WTC11 (cell line): Measurements from ENCODE around the gene GREB1.

Experiments
- E2F1 ChIP-seq: sonication (generic); formaldehyde crosslinking; IDR thresholded peaks from 2 replicates; pipeline ENCODE4 v1.8.0; 2022; ENCODE audit warnings: mild to moderate bottlenecking, missing genetic modification reagents
- E2F4 ChIP-seq: sonication (generic); formaldehyde crosslinking; IDR thresholded peaks from 2 replicates; pipeline ENCODE4 v1.8.1; 2022; ENCODE audit warnings: low read depth, mild to moderate bottlenecking, moderate library complexity, missing genetic modification reagents, borderline replicate concordance
- JUN ChIP-seq: sonication (generic); formaldehyde crosslinking; IDR thresholded peaks from 2 replicates; pipeline ENCODE4 v1.8.0; 2023; ENCODE audit warnings: mild to moderate bottlenecking, missing genetic modification reagents
- NFYB ChIP-seq: sonication (generic); formaldehyde crosslinking; conservative IDR thresholded peaks from 2 replicates; pipeline ENCODE4 v1.8.0; 2022; ENCODE audit warnings: low read depth, missing genetic modification reagents
- TEAD4 ChIP-seq: sonication (generic); formaldehyde crosslinking; IDR thresholded peaks from 2 replicates; pipeline ENCODE4 v1.8.0; 2022; ENCODE audit warnings: mild to moderate bottlenecking, missing genetic modification reagents
- ZNF416 ChIP-seq: fragments of 250-450 bp; sonication (Bioruptor Pico); IDR thresholded peaks from 2 replicates; pipeline ENCODE4 v1.9.0; 2021; ENCODE audit warnings: mild to moderate bottlenecking, inconsistent platforms
- ZNF512 ChIP-seq: sonication (generic); formaldehyde crosslinking; IDR thresholded peaks from 2 replicates; pipeline ENCODE4 v1.8.1; 2022; ENCODE audit warnings: missing genetic modification reagents, borderline replicate concordance
- TF ChIP-seq, protein P1 (sequence below): fragments of 200-600 bp; IDR thresholded peaks from 2 replicates; pipeline ENCODE4 v1.8.0; 2022; ENCODE audit warnings: antibody characterized with exemption
- TF ChIP-seq, protein P2 (sequence below): sonication (generic); formaldehyde crosslinking; IDR thresholded peaks from 2 replicates; pipeline ENCODE4 v1.8.0; 2022; ENCODE audit warnings: mild to moderate bottlenecking, missing genetic modification reagents

GRCh38 chr2:11581797-11582611, 48.2 kb downstream of the GREB1 start:
- TF ChIP-seq, protein P1, sequence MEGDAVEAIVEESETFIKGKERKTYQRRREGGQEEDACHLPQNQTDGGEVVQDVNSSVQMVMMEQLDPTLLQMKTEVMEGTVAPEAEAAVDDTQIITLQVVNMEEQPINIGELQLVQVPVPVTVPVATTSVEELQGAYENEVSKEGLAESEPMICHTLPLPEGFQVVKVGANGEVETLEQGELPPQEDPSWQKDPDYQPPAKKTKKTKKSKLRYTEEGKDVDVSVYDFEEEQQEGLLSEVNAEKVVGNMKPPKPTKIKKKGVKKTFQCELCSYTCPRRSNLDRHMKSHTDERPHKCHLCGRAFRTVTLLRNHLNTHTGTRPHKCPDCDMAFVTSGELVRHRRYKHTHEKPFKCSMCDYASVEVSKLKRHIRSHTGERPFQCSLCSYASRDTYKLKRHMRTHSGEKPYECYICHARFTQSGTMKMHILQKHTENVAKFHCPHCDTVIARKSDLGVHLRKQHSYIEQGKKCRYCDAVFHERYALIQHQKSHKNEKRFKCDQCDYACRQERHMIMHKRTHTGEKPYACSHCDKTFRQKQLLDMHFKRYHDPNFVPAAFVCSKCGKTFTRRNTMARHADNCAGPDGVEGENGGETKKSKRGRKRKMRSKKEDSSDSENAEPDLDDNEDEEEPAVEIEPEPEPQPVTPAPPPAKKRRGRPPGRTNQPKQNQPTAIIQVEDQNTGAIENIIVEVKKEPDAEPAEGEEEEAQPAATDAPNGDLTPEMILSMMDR: no peak
- TF ChIP-seq E2F1 (no peak), NFYB (no peak), E2F4 (CRISPR knock-in tag) (no peak), ZNF512 (CRISPR knock-in tag) (no peak), TEAD4 (CRISPR knock-in tag) (no peak), ZNF416 (CRISPR knock-in tag) (no peak), JUN (CRISPR knock-in tag) (no peak)
- TF ChIP-seq, protein P2, sequence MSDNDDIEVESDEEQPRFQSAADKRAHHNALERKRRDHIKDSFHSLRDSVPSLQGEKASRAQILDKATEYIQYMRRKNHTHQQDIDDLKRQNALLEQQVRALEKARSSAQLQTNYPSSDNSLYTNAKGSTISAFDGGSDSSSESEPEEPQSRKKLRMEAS (CRISPR knock-in tag): no peak
